Suprapubic skin (tissue), 4 donors: ENCODE measurements around the gene CATSPERD. TPM values are rescaled to one million over a fixed set of nuclear protein-coding genes. Genes with fewer than 3 reads are reported as not detected.
A peak's percentile ranks its signal among the peaks of the same experiment; 100 is the strongest.

Experiments used
- DNase-seq, 2 donors: peaks; one replicate each; pipeline ENCODE4 v3.0.0-alpha.2; 2019; ENCODE audit warnings: low spot score in 2 of 2
- H3K27ac ChIP-seq: fragments of 200-600 bp; sonication (generic); one replicate; pipeline ENCODE4 v1.5.1; 2019
- H3K27me3 ChIP-seq: fragments of 200-600 bp; sonication (generic); one replicate; pipeline ENCODE4 v1.5.1; 2019
- H3K36me3 ChIP-seq: fragments of 200-600 bp; sonication (generic); one replicate; pipeline ENCODE4 v1.5.1; 2019
- H3K4me1 ChIP-seq: fragments of 200-600 bp; sonication (generic); one replicate; pipeline ENCODE4 v1.5.1; 2019
- H3K4me3 ChIP-seq: fragments of 200-600 bp; sonication (generic); one replicate; pipeline ENCODE4 v1.5.1; 2019; ENCODE audit warnings: mild to moderate bottlenecking
- H3K9me3 ChIP-seq: fragments of 200-600 bp; sonication (generic); one replicate; pipeline ENCODE4 v1.5.1; 2019
- EP300 ChIP-seq: sonication (generic); formaldehyde crosslinking; IDR thresholded peaks from one replicate; pipeline ENCODE4 v1.6.1; 2017; ENCODE audit warnings: antibody characterized with exemption
- POLR2A ChIP-seq, 2 donors: fragments of 450-650 bp; IDR thresholded peaks; one replicate each; pipeline ENCODE4 v1.6.1; 2017; ENCODE audit warnings: antibody characterized with exemption in 2 of 2, mild to moderate bottlenecking in 2 of 2, moderate library complexity in 2 of 2
- POLR2AphosphoS5 ChIP-seq, 3 donors: sonication (generic); formaldehyde crosslinking; IDR thresholded peaks; one replicate each; pipeline ENCODE4 v1.6.1; 2017; ENCODE audit warnings: antibody characterized with exemption in 3 of 3
- WGBS: methylation state at CpG from one replicate; pipeline ENCODE4 v1.1.5; 2018; 5-methylcytosine and 5-hydroxymethylcytosine counted together
- total RNA-seq, 4 donors: library from RNA; depleted of rRNA; stranded (reverse); fragments of >200 nt; gene quantifications; one replicate each; pipeline ENCODE4 v1.1.0, GENCODE V29; 2016
- TF ChIP-seq, protein P1 (sequence below), 2 donors: fragments of 200-600 bp in 1 of 2; fragments of 450-650 bp in 1 of 2; sonication (generic) in 1 of 2; IDR thresholded peaks; one replicate each; pipeline ENCODE4 v1.5.1; 2016 to 2019; ENCODE audit warnings: antibody characterized with exemption in 2 of 2, mild to moderate bottlenecking in 1 of 2, moderate library complexity in 1 of 2

The CATSPERD gene
- total RNA-seq, 4 donors from 2014 or later, result 0.24 TPM; not detected in 3

DNA sequence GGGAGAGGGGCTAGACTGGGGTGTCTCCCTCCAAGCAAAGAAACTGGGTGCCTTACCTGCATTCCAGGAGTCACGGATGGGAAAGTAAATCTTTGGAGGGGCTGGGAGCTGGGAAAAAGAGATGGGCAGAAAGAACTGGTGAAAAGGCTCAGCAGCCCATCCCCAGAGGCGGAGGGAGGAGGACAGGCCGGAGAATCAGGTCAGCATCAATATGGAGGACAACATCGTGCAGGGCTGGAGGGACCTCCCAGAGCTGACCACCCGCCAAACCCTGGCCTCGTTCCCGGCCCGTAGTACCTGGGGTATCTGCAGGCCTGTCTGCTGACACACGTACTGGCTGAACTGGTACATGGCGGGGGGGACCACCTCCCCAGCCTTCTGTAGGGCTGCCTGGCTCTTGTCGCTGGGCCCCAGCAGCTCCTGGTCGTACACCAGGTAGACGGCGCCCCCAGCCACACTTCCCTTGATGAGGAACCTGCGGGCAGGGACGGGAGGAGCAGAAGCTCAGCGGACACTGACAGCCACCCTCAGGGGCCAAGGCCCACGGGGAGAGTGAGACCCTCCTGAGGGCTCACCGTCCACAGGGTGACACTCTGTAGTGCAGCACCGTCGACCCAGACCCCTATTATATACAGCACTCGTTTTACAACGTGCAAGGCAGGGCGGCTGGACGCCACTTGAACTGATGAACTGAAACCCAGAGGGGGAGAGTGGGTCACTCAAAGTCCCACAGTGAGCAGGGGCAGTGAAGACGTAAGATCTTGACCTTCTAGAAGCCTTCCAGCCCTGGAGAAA is 41.0 kb upstream of the CATSPERD start:
- no peaks in the 10 kb centered on the region for H3K36me3 ChIP-seq
- WGBS, result 65% methylated on average over 6 of the region's 26 CpGs
- peak overlapping the region; percentile 76 for H3K4me3 ChIP-seq
- H3K27me3 ChIP-seq, result no peaks in the 10 kb centered on the region
- H3K4me1 ChIP-seq, result peaks cover 23% of the 10 kb centered on the region
- H3K27ac ChIP-seq, result peak overlapping the region; percentile 83
- no peaks in the 10 kb centered on the region for H3K9me3 ChIP-seq
- no peak for DNase-seq
- TF ChIP-seq EP300, result no peak
- no peak for TF ChIP-seq POLR2AphosphoS5 (IDR thresholded peaks at IDR 0.05)
- TF ChIP-seq, protein P1, sequence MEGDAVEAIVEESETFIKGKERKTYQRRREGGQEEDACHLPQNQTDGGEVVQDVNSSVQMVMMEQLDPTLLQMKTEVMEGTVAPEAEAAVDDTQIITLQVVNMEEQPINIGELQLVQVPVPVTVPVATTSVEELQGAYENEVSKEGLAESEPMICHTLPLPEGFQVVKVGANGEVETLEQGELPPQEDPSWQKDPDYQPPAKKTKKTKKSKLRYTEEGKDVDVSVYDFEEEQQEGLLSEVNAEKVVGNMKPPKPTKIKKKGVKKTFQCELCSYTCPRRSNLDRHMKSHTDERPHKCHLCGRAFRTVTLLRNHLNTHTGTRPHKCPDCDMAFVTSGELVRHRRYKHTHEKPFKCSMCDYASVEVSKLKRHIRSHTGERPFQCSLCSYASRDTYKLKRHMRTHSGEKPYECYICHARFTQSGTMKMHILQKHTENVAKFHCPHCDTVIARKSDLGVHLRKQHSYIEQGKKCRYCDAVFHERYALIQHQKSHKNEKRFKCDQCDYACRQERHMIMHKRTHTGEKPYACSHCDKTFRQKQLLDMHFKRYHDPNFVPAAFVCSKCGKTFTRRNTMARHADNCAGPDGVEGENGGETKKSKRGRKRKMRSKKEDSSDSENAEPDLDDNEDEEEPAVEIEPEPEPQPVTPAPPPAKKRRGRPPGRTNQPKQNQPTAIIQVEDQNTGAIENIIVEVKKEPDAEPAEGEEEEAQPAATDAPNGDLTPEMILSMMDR (IDR thresholded peaks at IDR 0.05), result no peak
- TF ChIP-seq POLR2A (IDR thresholded peaks at IDR 0.05), result no peak

DNA sequence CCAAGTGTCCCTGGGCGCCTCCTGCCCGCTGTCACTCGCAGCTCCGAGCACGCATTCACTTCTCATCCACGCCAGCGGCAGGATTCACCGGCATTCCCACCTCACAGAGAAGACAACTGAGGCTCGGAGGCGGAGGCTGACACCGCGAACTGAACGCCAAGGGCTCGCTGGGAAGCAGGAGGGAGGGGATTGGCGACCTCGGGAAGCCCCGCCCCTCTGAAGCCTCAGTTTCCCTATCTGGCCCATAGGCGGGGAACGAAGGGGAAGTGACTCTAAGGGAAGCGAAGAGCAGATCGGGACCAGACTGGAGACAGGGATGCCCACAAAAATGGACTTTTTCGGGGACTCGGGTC is 40.4 kb upstream of the CATSPERD start:
- DNase-seq, result no peak
- TF ChIP-seq POLR2AphosphoS5 (IDR thresholded peaks at IDR 0.05) (no peak), EP300 (no peak), POLR2A (IDR thresholded peaks at IDR 0.05) (no peak)
- TF ChIP-seq, protein P1 (IDR thresholded peaks at IDR 0.05), result no peak
- Histone ChIP-seq H3K4me3 (peak overlapping the region; percentile 76), H3K4me1 (peaks cover 23% of the 10 kb centered on the region), H3K27me3 (no peaks in the 10 kb centered on the region), H3K27ac (peak overlapping the region; percentile 83), H3K36me3 (no peaks in the 10 kb centered on the region), H3K9me3 (no peaks in the 10 kb centered on the region)
- 0% methylated on average over 3 of the region's 23 CpGs for WGBS

DNA sequence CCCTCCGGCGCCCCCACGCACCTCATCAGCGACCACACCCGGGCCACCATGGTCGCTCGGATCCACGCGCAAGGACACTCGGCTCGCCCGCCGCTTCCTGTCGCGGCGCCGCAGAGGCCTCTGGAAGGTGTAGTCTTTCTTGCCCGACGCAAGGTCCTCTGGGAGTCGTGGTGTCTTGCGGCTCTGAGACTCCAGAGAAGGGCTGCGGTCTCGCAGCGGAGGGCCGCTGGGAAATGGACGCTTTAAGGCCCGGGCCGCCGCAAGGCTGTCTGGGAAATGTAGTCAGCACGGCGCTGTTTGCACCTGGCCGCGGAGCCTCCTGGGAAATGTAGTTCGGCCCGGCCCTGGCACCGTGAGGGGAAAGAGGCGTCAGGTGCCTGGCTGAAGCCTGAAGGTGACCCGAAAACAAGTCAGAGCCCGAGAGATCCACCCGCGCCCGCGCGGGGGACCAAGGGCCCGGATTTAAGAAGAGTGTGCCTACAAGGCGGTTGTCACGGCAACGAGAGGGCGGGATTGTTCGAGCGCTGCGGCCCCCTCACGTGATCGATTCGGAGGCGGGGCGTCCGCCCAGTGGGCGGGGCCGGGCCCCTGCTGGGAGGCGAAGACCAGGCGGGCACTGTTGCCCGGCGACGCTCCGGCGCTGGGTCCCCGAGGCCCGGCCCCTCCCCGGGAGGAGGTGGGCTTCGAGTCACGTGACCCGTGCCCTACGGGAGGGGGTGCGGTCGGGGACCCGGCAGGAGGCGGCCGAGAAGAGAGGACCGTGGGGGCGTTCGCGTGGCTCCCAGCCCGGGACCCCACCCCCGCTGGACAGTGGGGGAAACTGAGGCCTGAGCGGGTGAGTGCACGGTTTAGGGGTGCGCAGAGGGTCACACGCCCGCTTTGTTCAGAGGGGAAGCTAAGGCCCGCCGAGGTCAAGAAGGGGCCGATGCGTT is 39.7 kb upstream of the CATSPERD start, which contains the start of the genes HSD11B1L and MICOS13:
TSS of gene HSD11B1L (plus strand) at position 591 of the 932 bp plus-strand sequence. CDS start 3,806 bp downstream, outside the sequence.
TSS of gene MICOS13 (minus strand) at position 80 of the 932 bp plus-strand sequence. CDS start at position 50, 30 bp downstream.
- TF ChIP-seq POLR2A (IDR thresholded peaks at IDR 0.05), result peak in 1 of 2 donors; percentile 16
- TF ChIP-seq, protein P1 (IDR thresholded peaks at IDR 0.05), result no peak
- TF ChIP-seq POLR2AphosphoS5 (IDR thresholded peaks at IDR 0.05), result peak; percentile 6 to 91 (median 59)
- 2% methylated on average over 26 of the region's 94 CpGs for WGBS
- H3K36me3 ChIP-seq, result no peaks in the 10 kb centered on the region

DNA sequence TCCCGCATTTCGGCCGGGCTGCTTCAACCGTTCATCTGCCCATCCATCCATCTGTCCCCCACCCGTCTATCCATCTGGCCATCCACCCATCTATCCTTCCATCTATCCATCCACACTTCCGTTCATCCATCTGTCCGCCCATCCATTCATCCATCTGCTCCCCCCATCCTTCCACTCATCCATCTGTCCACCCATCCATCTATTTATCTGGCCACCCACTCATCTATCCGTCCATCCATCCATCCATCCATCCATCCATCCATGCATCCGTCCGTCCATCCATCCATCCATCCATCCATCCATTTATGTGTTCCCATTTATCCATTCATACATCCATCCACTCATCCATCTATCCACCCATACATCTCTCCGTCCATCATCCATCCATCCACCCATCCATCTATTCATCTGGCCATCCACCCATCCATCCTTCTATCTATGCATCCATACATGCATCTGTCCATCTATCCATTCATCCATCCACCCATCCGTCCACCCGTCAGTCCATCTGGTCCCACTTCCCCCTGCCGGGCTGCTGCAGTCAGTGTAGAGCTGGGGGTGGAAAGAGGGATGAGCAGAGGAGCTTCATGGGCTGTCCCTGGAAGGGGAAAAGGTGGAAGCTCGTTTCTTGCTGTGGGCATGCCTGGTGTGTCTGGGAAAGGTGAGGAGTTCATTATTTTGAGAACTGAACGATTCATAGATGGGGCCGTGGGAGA is 38.9 kb upstream of the CATSPERD start:
- no peaks in the 10 kb centered on the region for H3K36me3 ChIP-seq
- peak overlapping the region; percentile 76 for H3K4me3 ChIP-seq
- peaks cover 29% of the 10 kb centered on the region for H3K4me1 ChIP-seq
- TF ChIP-seq POLR2A (IDR thresholded peaks at IDR 0.05) (no peak), EP300 (no peak), POLR2AphosphoS5 (IDR thresholded peaks at IDR 0.05) (no peak)
- TF ChIP-seq, protein P1 (IDR thresholded peaks at IDR 0.05), result no peak
- no peak overlapping the region for H3K27ac ChIP-seq
- DNase-seq, result no peak
- H3K27me3 ChIP-seq, result no peaks in the 10 kb centered on the region
- 67% methylated on average over 17 of the region's 17 CpGs for WGBS
- H3K9me3 ChIP-seq, result no peaks in the 10 kb centered on the region

More for the DNA sequence above, 39.7 kb upstream of the CATSPERD start, which contains the start of the genes HSD11B1L and MICOS13:
- H3K9me3 ChIP-seq, result no peaks in the 10 kb centered on the region
- DNase-seq, result peak; percentile 99
- H3K27me3 ChIP-seq, result no peaks in the 10 kb centered on the region
- H3K4me3 ChIP-seq, result peak within 1 kb of the TSS; percentile 76
- H3K27ac ChIP-seq, result peak within 1 kb of the TSS; percentile 83
- H3K4me1 ChIP-seq, result peaks cover 23% of the 10 kb centered on the region
